HK-2 (cell line): ENCODE results near the gene KLHL25.
"Not testable (repeated sequence)": the region's sequence is repeated elsewhere in the genome, so short reads cannot be mapped to it uniquely, and the experiment has no call there.

ENCODE experiments used
- DNase-seq: peaks from one replicate; pipeline ENCODE4 v3.0.0-alpha.2; 2018; ENCODE audit not compliant: unreplicated experiment

The KLHL25 gene

GRCh38 chr15:85804481-85805170 lies 9.9 kb upstream of the KLHL25 start:
- no peak for DNase-seq

- not testable (repeated sequence) for DNase-seq
Observed at GRCh38 chr15:85802617-85803016, 7.9 kb upstream of the KLHL25 start.

- DNase-seq: peak; percentile 53
Observed at GRCh38 chr15:85800478-85801123, 5.9 kb upstream of the KLHL25 start.

GRCh38 chr15:85796371-85796770 lies 1.6 kb upstream of the KLHL25 start:
- DNase-seq: not testable (repeated sequence)

GRCh38 chr15:85795337-85796305 lies 896 bp upstream of the KLHL25 start:
- no peak for DNase-seq

- DNase-seq: peak; percentile 33
Observed at GRCh38 chr15:85793641-85794597, 806 bp downstream of the KLHL25 start.

GRCh38 chr15:85792912-85793590 lies 1.7 kb downstream of the KLHL25 start:
- no peak for DNase-seq

GRCh38 chr15:85792102-85792731 lies 2.5 kb downstream of the KLHL25 start:
- DNase-seq: no peak

GRCh38 chr15:85789496-85789875 lies 5.2 kb downstream of the KLHL25 start:
- no peak for DNase-seq

GRCh38 chr15:85788771-85789495 lies 5.8 kb downstream of the KLHL25 start:
- DNase-seq: no peak

GRCh38 chr15:85786781-85787114 lies 8.0 kb downstream of the KLHL25 start:
- no peak for DNase-seq

- peak; percentile 39 for DNase-seq
Observed at GRCh38 chr15:85785887-85786780, 8.6 kb downstream of the KLHL25 start.

GRCh38 chr15:85782064-85782463 lies 12.7 kb downstream of the KLHL25 start:
- DNase-seq: no peak

- no peak for DNase-seq
Observed at GRCh38 chr15:85781099-85781498, 13.6 kb downstream of the KLHL25 start.

GRCh38 chr15:85780225-85780985 lies 14.3 kb downstream of the KLHL25 start:
- DNase-seq: no peak

GRCh38 chr15:85779249-85779648 lies 15.5 kb downstream of the KLHL25 start:
- DNase-seq: no peak

- DNase-seq: no peak
Observed at GRCh38 chr15:85778107-85778776, 16.5 kb downstream of the KLHL25 start.
